ENCODE measurements around the gene SPSB3.

DNA sequence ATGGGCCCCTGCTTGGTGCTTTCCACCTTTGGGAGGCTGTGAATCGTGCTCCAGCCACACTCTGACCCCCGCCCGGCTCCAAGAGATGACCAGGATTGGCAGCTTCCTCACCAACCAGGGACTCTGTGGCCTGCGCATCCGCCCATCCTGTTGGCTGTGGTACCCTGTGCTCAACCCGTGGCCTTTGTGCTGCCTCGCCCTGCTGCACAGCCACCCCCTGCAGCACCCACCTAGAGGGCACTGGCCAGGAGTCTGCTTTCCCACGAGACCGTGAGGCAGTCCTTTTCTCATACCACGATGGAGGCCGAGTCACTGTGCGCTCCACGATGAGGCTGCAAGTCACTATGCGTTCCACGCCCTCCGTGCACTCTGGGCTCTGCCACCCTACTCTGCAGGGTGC is 30.4 kb downstream of the SPSB3 start:
- TF ChIP-seq ZBTB7A (tag by site-specific recombination; IDR thresholded peaks at IDR 0.05; ENCODE audit: low read depth) (no peak), ZNF121 (tag by site-specific recombination; IDR thresholded peaks at IDR 0.05) (no peak), ZNF423 (tag by site-specific recombination; IDR thresholded peaks at IDR 0.05) (no peak), ZNF350 (tag by site-specific recombination; IDR thresholded peaks at IDR 0.05) (no peak), BCL11B (tag by site-specific recombination; IDR thresholded peaks at IDR 0.05; ENCODE audit: low read depth) (no peak), ZBTB17 (tag by site-specific recombination; IDR thresholded peaks at IDR 0.05) (no peak), ZNF692 (tag by site-specific recombination; IDR thresholded peaks at IDR 0.05) (no peak), ZFP3 (tag by site-specific recombination; IDR thresholded peaks at IDR 0.05; ENCODE audit: low read depth) (no peak), ZNF510 (tag by site-specific recombination; IDR thresholded peaks at IDR 0.05; ENCODE audit: insufficient replicate concordance) (no peak), ZNF776 (tag by site-specific recombination; IDR thresholded peaks at IDR 0.05; ENCODE audit: borderline replicate concordance) (no peak), ZSCAN5A (tag by site-specific recombination; IDR thresholded peaks at IDR 0.05) (no peak)
- TF ChIP-seq, protein P1, sequence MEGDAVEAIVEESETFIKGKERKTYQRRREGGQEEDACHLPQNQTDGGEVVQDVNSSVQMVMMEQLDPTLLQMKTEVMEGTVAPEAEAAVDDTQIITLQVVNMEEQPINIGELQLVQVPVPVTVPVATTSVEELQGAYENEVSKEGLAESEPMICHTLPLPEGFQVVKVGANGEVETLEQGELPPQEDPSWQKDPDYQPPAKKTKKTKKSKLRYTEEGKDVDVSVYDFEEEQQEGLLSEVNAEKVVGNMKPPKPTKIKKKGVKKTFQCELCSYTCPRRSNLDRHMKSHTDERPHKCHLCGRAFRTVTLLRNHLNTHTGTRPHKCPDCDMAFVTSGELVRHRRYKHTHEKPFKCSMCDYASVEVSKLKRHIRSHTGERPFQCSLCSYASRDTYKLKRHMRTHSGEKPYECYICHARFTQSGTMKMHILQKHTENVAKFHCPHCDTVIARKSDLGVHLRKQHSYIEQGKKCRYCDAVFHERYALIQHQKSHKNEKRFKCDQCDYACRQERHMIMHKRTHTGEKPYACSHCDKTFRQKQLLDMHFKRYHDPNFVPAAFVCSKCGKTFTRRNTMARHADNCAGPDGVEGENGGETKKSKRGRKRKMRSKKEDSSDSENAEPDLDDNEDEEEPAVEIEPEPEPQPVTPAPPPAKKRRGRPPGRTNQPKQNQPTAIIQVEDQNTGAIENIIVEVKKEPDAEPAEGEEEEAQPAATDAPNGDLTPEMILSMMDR (tag by site-specific recombination; IDR thresholded peaks at IDR 0.05): no peak
